OCI-LY1 (cell line): ENCODE data around the gene GJC1.

Experiments
- H2AFZ ChIP-seq: fragments of 200-600 bp; sonication (generic), shearing (Covaris generic); 2 replicates; pipeline ENCODE4 v1.6.0; 2014; ENCODE audit warnings: antibody characterized with exemption, mild to moderate bottlenecking, low read length
- H3F3A ChIP-seq: fragments of 200-600 bp; sonication (generic), shearing (Covaris generic); 2 replicates; pipeline ENCODE4 v1.6.0; 2014; ENCODE audit warnings: mild to moderate bottlenecking, antibody characterized with exemption, low read length, moderate library complexity; ENCODE audit not compliant: insufficient read depth
- H3K27ac ChIP-seq: fragments of 200-600 bp; sonication (generic); 2 replicates; pipeline ENCODE4 v1.5.1; 2014; ENCODE audit warnings: low read length, mixed run types, mild to moderate bottlenecking, low read depth; ENCODE audit not compliant: poor library complexity, severe bottlenecking
- H3K27me3 ChIP-seq: fragments of 200-600 bp; sonication (generic); 2 replicates; pipeline ENCODE4 v1.6.0; 2014; ENCODE audit warnings: antibody characterized with exemption, mild to moderate bottlenecking, low read length, moderate library complexity; ENCODE audit not compliant: insufficient read depth
- H3K36me3 ChIP-seq: fragments of 200-600 bp; sonication (generic); 2 replicates; pipeline ENCODE4 v1.6.1; 2014; ENCODE audit warnings: mild to moderate bottlenecking, antibody characterized with exemption, low read length, moderate library complexity, mixed read lengths; ENCODE audit not compliant: insufficient read depth
- H3K4me1 ChIP-seq: fragments of 200-600 bp; sonication (generic); 2 replicates; pipeline ENCODE4 v1.5.1; 2014; ENCODE audit warnings: mild to moderate bottlenecking, low read length, moderate library complexity; ENCODE audit not compliant: insufficient read depth, severe bottlenecking
- H3K4me2 ChIP-seq: fragments of 200-600 bp; sonication (generic), shearing (Covaris generic); 2 replicates; pipeline ENCODE4 v1.6.1; 2014; ENCODE audit warnings: low read length
- H3K4me3 ChIP-seq: fragments of 200-600 bp; sonication (generic); 2 replicates; pipeline ENCODE4 v1.5.1; 2014; ENCODE audit warnings: low read length, low read depth, mild to moderate bottlenecking, mixed read lengths; ENCODE audit not compliant: poor library complexity, severe bottlenecking
- H3K79me2 ChIP-seq: fragments of 200-600 bp; shearing (Covaris generic); 2 replicates; pipeline ENCODE4 v1.6.1; 2016; ENCODE audit warnings: mixed run types, low read length, mixed read lengths; ENCODE audit not compliant: insufficient read depth
- H3K9ac ChIP-seq: fragments of 200-600 bp; sonication (generic), shearing (Covaris generic); 2 replicates; pipeline ENCODE4 v1.6.1; 2014; ENCODE audit warnings: mild to moderate bottlenecking, low read length, mixed read lengths
- H3K9me2 ChIP-seq: fragments of 200-600 bp; sonication (generic), shearing (Covaris generic); 2 replicates; pipeline ENCODE4 v1.6.1; 2014; ENCODE audit warnings: low read depth, mild to moderate bottlenecking, low read length, mixed read lengths
- H3K9me3 ChIP-seq: fragments of 200-600 bp; shearing (Covaris generic); 2 replicates; pipeline ENCODE4 v1.6.1; 2014; ENCODE audit warnings: low read length, mixed read lengths
- H4K20me1 ChIP-seq: fragments of 200-600 bp; sonication (generic), shearing (Covaris generic); 2 replicates; pipeline ENCODE4 v1.6.0; 2016; ENCODE audit warnings: mild to moderate bottlenecking, low read length; ENCODE audit not compliant: insufficient read depth
- CTCF ChIP-seq: fragments of 200-600 bp; sonication (generic), shearing (Covaris generic); IDR thresholded peaks from 2 replicates; pipeline ENCODE4 v1.5.1; 2017; ENCODE audit warnings: mild to moderate bottlenecking, antibody characterized with exemption, low read length, moderate library complexity, mixed read lengths
- EZH2 ChIP-seq: fragments of 200-600 bp; sonication (generic), shearing (Covaris generic); IDR thresholded peaks from 2 replicates; pipeline ENCODE4 v1.8.0; 2017; ENCODE audit warnings: borderline replicate concordance, mixed run types, mild to moderate bottlenecking, antibody characterized with exemption, low read length, moderate library complexity, mixed read lengths

The GJC1 gene

GRCh38 chr17:44848257-44848795 is 18.2 kb upstream of the GJC1 start:
- Histone ChIP-seq H3K36me3 (peaks cover 33% of the 10 kb centered on the region), H3K27ac (no peak overlapping the region), H3F3A (no peaks in the 10 kb centered on the region), H3K9me3 (no peaks in the 10 kb centered on the region), H4K20me1 (no peaks in the 10 kb centered on the region), H3K9me2 (no peaks in the 10 kb centered on the region), H3K4me1 (no peaks in the 10 kb centered on the region), H2AFZ (no peak overlapping the region), H3K4me2 (no peak overlapping the region), H3K27me3 (no peaks in the 10 kb centered on the region), H3K79me2 (no peaks in the 10 kb centered on the region), H3K4me3 (no peak overlapping the region), H3K9ac (no peak overlapping the region)
- TF ChIP-seq CTCF (no peak), EZH2 (no peak)

GRCh38 chr17:44847586-44847985 is 17.5 kb upstream of the GJC1 start, which contains the start of gene HIGD1B:
Gene HIGD1B (plus strand): TSS chr17:44847883. CDS start chr17:44848153, 270 bp downstream.
- Histone ChIP-seq H4K20me1 (no peaks in the 10 kb centered on the region), H3K36me3 (peaks cover 26% of the 10 kb centered on the region), H3F3A (no peaks in the 10 kb centered on the region), H3K4me2 (no peak within 1 kb of the TSS), H3K4me1 (no peaks in the 10 kb centered on the region), H3K27me3 (no peaks in the 10 kb centered on the region), H3K9me2 (no peaks in the 10 kb centered on the region), H3K9ac (no peak within 1 kb of the TSS), H3K79me2 (no peaks in the 10 kb centered on the region), H3K9me3 (no peaks in the 10 kb centered on the region), H3K27ac (no peak within 1 kb of the TSS), H3K4me3 (no peak within 1 kb of the TSS), H2AFZ (no peak within 1 kb of the TSS)
- TF ChIP-seq EZH2 = no peak
- no peak for TF ChIP-seq CTCF

- no peak overlapping the region for H3K27ac ChIP-seq
- TF ChIP-seq CTCF (no peak), EZH2 (no peak)
- no peaks in the 10 kb centered on the region for H3K79me2 ChIP-seq
- H3K4me2 ChIP-seq = no peak overlapping the region
- H3K4me3 ChIP-seq = no peak overlapping the region
- H3K9me2 ChIP-seq = no peaks in the 10 kb centered on the region
- no peaks in the 10 kb centered on the region for H4K20me1 ChIP-seq
- no peaks in the 10 kb centered on the region for H3K4me1 ChIP-seq
- H2AFZ ChIP-seq = no peak overlapping the region
- H3K9ac ChIP-seq = no peak overlapping the region
- H3F3A ChIP-seq = no peaks in the 10 kb centered on the region
- peaks cover 15% of the 10 kb centered on the region for H3K36me3 ChIP-seq
- H3K27me3 ChIP-seq = no peaks in the 10 kb centered on the region
- H3K9me3 ChIP-seq = no peaks in the 10 kb centered on the region
Measured at GRCh38 chr17:44846206-44846605, 16.1 kb upstream of the GJC1 start.
